Ovary (tissue), 9 donors: ENCODE results near the gene IGFL2. TPM values are rescaled to one million over a fixed set of nuclear protein-coding genes. Genes with fewer than 3 reads are reported as not detected.
"Not testable (repeated sequence)": the region's sequence is repeated elsewhere in the genome, so short reads cannot be mapped to it uniquely, and the experiment has no call there.

ENCODE experiments used
- DNase-seq, 5 donors: peaks; one replicate each; pipeline ENCODE4 v3.0.0-alpha.2; 2019 to 2020
- H3K27ac ChIP-seq, 2 donors: fragments of 200-600 bp; one replicate each; pipeline versions ENCODE4 v1.5.1 to v1.8.0; 2019 to 2022
- H3K27me3 ChIP-seq: fragments of 200-600 bp; one replicate; pipeline ENCODE4 v1.8.0; 2022
- H3K36me3 ChIP-seq: fragments of 200-600 bp; sonication (generic); one replicate; pipeline ENCODE4 v1.5.1; 2019
- H3K4me1 ChIP-seq: one replicate; pipeline ENCODE4 v1.8.1; 2013; ENCODE audit warnings: mild to moderate bottlenecking, moderate library complexity; ENCODE audit not compliant: insufficient read depth
- H3K4me3 ChIP-seq: fragments of 200-600 bp; sonication (generic); one replicate; pipeline ENCODE4 v1.5.1; 2017
- H3K9me3 ChIP-seq, 2 donors: fragments of 200-600 bp in 1 of 2; sonication (generic) in 1 of 2; one replicate each; pipeline versions ENCODE4 v1.5.1 to v1.8.1; 2013 to 2019; ENCODE audit warnings: mild to moderate bottlenecking in 1 of 2, moderate library complexity in 1 of 2
- CTCF ChIP-seq, 3 donors: fragments of 450-650 bp in 2 of 3; fragments of 200-600 bp in 1 of 3; IDR thresholded peaks; one replicate each; pipeline versions ENCODE4 v1.5.1 to v1.8.0; 2016 to 2022; ENCODE audit warnings: antibody characterized with exemption in 3 of 3, mild to moderate bottlenecking in 1 of 3
- EP300 ChIP-seq: sonication (generic); formaldehyde crosslinking; IDR thresholded peaks from one replicate; pipeline ENCODE4 v1.6.1; 2017; ENCODE audit warnings: antibody characterized with exemption
- POLR2A ChIP-seq: fragments of 450-650 bp; IDR thresholded peaks from one replicate; pipeline ENCODE4 v1.6.1; 2017; ENCODE audit warnings: antibody characterized with exemption, mild to moderate bottlenecking, moderate library complexity
- WGBS, 3 donors: extraction: QIAGEN DNeasy Blood & Tissue Kit in 1 of 3; methylation state at CpG; one replicate each; pipeline versions ENCODE4 v1.1.5 to v1.1.7; 2013 to 2017; 5-methylcytosine and 5-hydroxymethylcytosine counted together
- intact Hi-C, 4 donors: fragments of 100-400 bp; cut with DNase I; formaldehyde crosslinking; loops; one replicate each; pipeline versions ENCODE4 v1.11.0 to v1.15.1; 2022 to 2023
- polyA plus RNA-seq, 2 donors: library from polyadenylated mRNA; stranded (reverse); fragments of 200-250 nt in 1 of 2; fragments of 350-450 nt in 1 of 2; fragmentation: Illumina TruSeq in 1 of 2; extraction: RNeasy Lipid Tissue Mini Kit (QIAGEN cat#74804) in 1 of 2; gene quantifications; one replicate each; pipeline ENCODE4 v1.2.3, GENCODE V29; 2013 to 2014
- total RNA-seq, 7 donors: library from RNA; depleted of rRNA in 2 of 7; stranded (reverse); fragments of >200 nt in 2 of 7; fragmentation: NEBNext Ultra II Directional in 3 of 7; extraction: Animal tissue kit (Norgen Biotek cat#: 25700) in 3 of 7; gene quantifications; one replicate each; pipeline versions ENCODE4 v1.1.0 to v1.2.4, GENCODE V29; 2016 to 2023
- donor health status: DM: no; HTN: no; CAD: no; lungs with moderate emphysema.
- donor health status: DM: no; HTN: no; CAD: no.
- donor health status: Bipolar disorder and iron deficiency.
- donor health status: DM: yes; HTN: yes; CAD: no.
- donor health status: DM: no; HTN: no; CAD: no.
- donor health status: DM: yes; HTN: yes; CAD: no.

IGFL2 gene
- total and polyA plus RNA-seq, 9 donors = 0.23 to 0.27 TPM; not detected in 7

- H3K36me3 ChIP-seq = no peaks in the 10 kb centered on the region
- no peaks in the 10 kb centered on the region for H3K4me1 ChIP-seq
- no peak for TF ChIP-seq CTCF (IDR thresholded peaks at IDR 0.05)
- no peak for TF ChIP-seq POLR2A
- TF ChIP-seq EP300 = no peak
- no peak overlapping the region for H3K4me3 ChIP-seq
- H3K27ac ChIP-seq = no peak overlapping the region
- no peak for DNase-seq
- intact Hi-C loops = no loop called here
- 69 to 77% (median 76%) methylated on average over 5 of the region's 5 CpGs for WGBS, 3 donors
- H3K27me3 ChIP-seq = no peaks in the 10 kb centered on the region
- no peaks in the 10 kb centered on the region for H3K9me3 ChIP-seq
These were observed 32.8 kb downstream of the IGFL2 start for GRCh38 chr19:46180701-46181387.

- TF ChIP-seq EP300 (no peak), POLR2A (no peak), CTCF (IDR thresholded peaks at IDR 0.05) (no peak)
- Histone ChIP-seq H3K4me3 (no peak overlapping the region), H3K9me3 (no peaks in the 10 kb centered on the region), H3K27me3 (no peaks in the 10 kb centered on the region), H3K4me1 (no peaks in the 10 kb centered on the region), H3K27ac (no peak overlapping the region), H3K36me3 (no peaks in the 10 kb centered on the region)
- 47 to 71% (median 70%) methylated on average over 6 of the region's 6 CpGs for WGBS, 3 donors
- intact Hi-C loops = no loop called here
- DNase-seq = no peak
These were observed 33.3 kb downstream of the IGFL2 start for GRCh38 chr19:46181388-46181779.

- Histone ChIP-seq H3K27me3 (no peaks in the 10 kb centered on the region), H3K4me3 (no peak overlapping the region), H3K9me3 (no peaks in the 10 kb centered on the region), H3K4me1 (no peaks in the 10 kb centered on the region), H3K36me3 (no peaks in the 10 kb centered on the region), H3K27ac (no peak overlapping the region)
- TF ChIP-seq POLR2A (no peak), CTCF (IDR thresholded peaks at IDR 0.05) (no peak), EP300 (no peak)
- no peak for DNase-seq
- WGBS, 3 donors = 82 to 87% (median 87%) methylated on average over 8 of the region's 8 CpGs
- intact Hi-C loops = no loop called here
These were observed 34.4 kb downstream of the IGFL2 start for GRCh38 chr19:46182476-46182875.

GRCh38 chr19:46184775-46185710 is 37.0 kb downstream of the IGFL2 start:
- H3K27ac ChIP-seq, DNase-seq, H3K4me3 ChIP-seq, H3K36me3 ChIP-seq, H3K4me1 ChIP-seq, H3K9me3 ChIP-seq, intact Hi-C loops, H3K27me3 ChIP-seq: not testable (repeated sequence)
- WGBS, 3 donors = 81 to 87% (median 85%) methylated on average over 6 of the region's 6 CpGs
